SK-N-MC (cell line): ENCODE data around the gene RASL11B.

Source experiments
- EZH2 ChIP-seq: fragments of 200-600 bp; sonication (generic); IDR thresholded peaks from one replicate; pipeline ENCODE4 v1.6.1; 2017; ENCODE audit warnings: antibody characterized with exemption
- POLR2AphosphoS5 ChIP-seq: IDR thresholded peaks from 2 replicates; pipeline ENCODE4 v1.6.1; 2012; ENCODE audit warnings: mild to moderate bottlenecking, low read depth, low read length, borderline replicate concordance

DNA sequence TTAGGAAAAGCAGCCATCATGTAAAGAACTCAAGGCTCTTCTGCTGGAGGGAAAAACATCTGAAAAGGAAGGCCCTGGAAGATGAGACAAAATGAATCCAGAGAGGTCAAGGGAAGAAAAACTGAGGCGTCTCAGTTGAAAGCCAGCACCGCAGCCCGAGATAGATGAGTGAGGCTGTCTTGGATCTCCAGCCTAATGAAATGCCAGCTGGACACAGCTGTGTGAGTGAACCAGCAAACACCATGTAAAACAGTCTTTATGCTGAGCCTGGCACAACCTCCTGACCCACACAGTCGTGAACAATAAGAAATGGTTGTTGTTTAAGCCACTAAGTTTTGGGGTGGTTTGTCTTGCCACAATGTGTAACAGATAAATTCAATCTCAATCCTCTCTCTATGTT is 48.6 kb upstream of the RASL11B start:
- TF ChIP-seq EZH2 = no peak
- TF ChIP-seq POLR2AphosphoS5 = no peak
